HG02973 (cell line): ENCODE results near the gene GRID1.
"Not testable (repeated sequence)": the region's sequence is repeated elsewhere in the genome, so short reads cannot be mapped to it uniquely, and the experiment has no call there.

Experiments
- ATAC-seq: cut with Tn5 transposase; IDR thresholded peaks from one replicate; pipeline ENCODE4 v1.9.1; 2021; ENCODE audit warnings: moderate library complexity; ENCODE audit not compliant: unreplicated experiment

Gene GRID1

DNA sequence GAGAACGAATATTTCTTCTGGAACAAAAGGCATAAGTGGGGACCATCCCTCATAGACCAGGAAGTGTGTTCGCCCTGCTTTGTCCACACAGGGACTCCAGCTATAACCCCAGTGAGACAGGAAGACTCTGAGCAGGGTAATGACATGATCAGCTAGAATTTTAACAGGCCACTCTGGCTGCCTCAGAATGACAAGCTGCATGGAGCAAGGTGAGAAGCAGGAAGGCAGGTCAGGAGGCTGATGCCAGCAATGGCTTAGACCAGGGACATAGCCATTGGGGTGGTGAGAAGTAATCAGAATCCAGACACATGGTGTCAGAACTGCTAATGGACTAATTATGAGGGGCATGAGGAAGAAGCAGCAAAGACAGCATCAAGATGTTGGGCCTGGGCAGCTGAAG is 264.6 kb downstream of the GRID1 start:
- ATAC-seq: no peak

DNA sequence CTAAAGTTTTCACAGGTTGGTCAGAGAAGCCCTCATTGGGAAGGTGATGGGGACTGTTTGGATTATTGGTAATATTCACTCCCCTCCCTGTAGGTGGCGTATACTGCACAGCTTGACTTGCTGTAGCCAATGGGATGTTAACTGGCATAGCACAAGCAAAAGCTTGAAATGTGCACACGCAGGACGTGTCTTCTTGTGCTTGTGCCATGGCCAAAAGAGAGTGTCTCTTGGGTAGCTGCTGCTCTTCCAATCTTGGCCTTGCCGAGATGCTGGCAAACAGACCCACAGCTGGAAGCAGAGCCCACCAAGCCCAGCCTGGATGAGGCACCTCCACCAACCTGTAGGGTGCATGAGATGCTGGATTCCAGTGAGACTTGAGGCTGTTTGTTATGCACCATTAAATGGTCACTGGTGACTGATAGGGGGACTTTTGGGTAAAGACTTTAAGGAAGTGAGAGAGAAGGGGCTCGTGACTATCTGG is 266.0 kb downstream of the GRID1 start:
- peak; percentile 81 for ATAC-seq

DNA sequence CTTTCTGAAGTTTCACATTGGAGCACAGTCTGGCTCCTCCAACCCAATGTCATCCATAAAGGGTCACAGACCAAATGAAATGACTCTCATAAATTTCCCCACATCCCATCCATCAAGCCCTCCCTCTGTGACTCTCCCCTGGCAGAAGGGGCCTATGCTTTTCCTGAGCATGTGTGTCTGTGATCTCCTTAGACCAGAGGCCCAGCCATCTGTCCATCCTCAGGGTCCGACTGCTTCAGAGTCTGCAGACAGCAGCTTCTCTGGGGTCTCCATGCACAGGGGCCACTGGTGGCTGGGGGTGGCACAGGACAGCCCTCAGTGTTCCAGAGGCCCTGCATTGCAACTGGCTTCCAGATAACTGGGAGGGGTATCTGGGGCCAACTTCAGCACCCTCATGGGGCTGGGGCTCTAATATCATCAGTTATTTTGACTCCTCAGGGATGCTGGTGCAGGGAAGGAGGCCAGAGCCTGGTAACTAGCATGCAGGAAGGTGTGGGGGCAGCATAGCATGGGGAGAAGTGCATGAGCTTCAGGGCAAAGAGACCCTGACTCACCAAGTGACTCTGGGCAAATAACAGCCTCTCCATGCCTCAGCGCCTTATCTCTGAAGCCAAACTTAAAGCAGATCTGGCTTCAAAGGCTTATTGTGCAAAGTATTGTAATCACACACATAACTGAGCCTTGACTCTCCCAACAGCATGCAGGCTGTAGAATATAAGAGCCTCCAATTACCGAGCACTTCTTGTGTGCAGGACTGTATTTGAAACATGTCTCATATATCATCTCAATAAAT is 266.9 kb downstream of the GRID1 start:
- ATAC-seq: no peak

DNA sequence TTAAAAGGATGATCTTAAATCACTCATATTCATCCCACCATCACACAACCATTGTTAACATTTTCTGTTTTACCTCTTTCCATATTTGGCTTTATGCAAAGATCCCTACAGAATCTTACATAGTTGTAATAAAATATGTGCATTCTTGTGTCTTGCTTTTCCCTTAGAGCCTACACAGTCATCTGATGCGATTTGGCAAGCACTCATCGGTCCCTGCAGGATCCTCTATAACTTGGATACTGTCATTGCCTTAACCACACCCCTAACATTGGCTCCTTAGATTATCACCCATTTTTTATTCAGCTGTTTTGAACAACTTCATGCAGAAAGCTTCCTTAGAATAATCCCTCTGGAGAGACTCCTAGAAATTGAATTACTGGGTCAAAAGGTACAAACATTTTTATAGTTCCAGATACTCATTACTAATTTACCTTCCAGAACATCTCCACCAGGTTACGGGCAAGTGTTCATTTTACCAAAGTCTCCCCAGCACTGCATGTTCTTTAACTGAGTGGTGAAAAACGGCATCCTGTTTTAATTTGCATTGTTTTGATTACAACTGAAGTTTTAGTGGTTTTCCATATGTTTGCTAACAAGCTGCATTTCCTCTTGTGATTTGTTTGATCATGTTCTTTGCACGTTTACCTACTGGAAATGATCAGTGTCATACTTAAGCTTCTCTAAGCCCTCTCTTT is 268.3 kb downstream of the GRID1 start:
- ATAC-seq: no peak

DNA sequence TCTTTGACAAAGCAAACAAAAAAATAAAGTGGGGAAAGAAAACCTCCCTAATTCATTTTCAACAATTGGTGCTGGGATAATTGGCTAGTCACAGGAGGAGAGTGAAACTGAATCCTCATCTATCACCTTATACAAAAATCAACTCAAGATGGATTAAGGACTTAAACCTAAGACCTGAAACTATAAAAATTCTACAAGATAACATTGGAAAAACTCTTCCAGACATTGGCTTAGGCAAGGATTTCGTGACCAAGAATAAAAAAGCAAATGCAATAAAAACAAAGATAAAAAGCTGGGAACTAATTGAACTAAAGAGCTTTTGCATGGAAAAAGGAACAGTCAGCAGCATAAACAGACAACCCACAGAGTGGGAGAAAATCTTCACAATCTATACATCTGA is 271.5 kb downstream of the GRID1 start:
- ATAC-seq: not testable (repeated sequence)

DNA sequence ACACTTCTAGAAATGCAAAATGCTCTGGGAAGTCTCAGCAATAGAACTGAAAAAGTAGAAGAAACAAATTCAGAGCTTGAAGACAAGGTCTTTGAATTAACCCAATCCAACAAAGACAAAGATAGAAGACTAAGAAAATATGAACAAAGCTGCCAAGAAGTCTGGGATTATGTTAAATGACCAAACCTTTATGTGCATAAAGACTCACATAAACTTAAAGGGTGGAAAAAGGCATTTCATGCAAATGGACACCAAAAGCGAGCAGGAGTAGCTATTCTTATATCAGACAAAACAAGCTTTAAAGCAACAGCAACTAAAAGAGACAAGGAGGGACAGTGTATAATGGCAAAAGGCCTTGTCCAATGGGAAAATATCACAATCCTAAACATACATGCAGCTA is 274.3 kb downstream of the GRID1 start:
- not testable (repeated sequence) for ATAC-seq

DNA sequence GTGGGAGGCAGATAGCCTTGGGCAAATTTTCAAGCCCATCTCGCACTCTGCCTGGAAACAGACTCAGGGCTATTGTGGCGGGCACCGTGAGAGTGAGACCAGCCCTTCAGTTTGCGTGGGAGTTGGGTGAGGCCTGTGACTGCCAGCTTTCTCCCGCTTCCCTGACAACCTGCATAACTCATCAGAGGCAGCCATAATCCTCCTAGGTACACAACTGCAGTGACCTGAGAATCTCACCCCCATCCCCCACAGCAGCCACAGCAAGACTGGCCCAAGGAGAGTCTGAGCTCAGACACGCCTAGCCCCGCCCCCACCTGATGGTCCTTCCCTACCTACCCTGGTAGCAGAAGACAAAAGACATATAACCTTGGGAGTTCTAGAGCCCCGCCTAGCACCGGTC is 275.4 kb downstream of the GRID1 start:
- no peak for ATAC-seq

DNA sequence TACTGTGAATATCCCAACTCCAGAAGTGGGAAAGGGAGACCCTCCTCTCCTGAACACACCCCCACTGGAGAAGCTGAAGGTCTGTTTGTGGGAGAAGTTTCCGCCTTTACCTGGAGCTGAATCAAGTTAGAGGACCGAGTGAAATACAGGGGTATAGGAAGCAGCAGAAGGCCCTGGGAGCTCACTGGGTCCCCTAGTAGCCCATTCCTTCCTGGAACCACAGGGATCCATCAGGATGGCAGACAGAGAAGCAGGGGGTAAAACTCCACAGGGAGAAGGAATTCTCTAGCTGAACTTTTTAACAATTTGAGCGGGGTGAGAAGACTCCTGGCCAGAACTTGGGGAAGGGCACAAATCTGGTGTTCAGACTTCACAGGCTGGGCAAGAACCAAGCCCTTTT is 275.8 kb downstream of the GRID1 start:
- no peak for ATAC-seq

DNA sequence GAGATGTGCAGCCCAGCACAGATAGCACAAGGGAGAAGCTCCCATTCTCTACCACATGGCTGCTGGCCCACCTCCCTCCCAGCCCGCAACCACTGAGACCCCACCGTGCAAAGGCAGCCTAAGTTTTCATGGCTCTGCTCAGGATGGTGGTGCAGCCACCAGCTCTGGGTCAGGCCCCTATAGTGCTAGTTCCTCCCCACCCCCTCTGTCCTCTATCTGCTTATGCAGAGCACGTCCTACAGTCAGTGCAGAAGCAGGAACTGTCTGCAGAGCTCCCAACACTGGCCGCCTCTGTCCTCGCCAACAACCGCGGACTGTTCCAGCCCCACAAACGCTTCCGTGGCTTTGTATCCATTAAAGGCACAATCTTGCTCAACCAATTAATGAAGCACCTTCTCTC is 278.9 kb downstream of the GRID1 start:
- no peak for ATAC-seq

DNA sequence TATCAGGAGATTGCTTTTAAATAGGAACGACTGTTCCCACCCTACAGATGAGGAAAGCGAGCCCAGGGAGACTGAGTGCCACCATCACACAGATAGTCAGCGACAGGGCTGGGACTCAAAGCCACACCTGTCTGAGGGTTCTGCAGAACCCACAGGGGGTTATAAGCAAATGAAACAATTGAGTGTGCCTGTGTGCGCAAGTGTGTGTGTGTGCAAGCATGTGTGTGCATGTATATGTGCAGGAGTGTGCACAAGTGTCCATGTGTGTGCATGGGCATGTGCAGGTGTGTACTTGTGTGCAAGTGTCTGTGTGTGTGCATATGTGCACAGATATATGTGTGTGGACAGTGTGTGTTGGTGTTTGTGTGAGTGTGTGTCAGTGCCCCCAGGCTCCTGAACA is 280.2 kb downstream of the GRID1 start:
- ATAC-seq: no peak

DNA sequence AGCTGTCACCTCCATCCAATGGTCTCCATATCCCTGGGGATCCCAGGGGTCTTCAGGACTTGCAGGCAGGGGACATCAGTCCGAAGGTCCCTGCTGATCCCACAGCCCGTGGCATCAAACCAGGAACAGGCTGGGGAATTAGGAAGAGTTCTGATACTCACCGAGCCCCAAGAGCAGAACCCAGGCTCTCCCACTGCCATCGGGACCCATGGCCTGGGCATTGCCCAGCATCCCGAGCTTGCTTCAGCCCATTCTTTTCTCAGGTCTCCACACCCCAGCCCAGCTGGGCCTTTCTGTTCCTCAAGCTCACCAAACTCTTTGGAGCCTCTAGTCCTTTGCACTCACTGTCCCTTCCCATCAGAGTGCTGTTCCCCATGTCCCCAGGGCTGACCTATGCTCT is 280.9 kb downstream of the GRID1 start:
- no peak for ATAC-seq

DNA sequence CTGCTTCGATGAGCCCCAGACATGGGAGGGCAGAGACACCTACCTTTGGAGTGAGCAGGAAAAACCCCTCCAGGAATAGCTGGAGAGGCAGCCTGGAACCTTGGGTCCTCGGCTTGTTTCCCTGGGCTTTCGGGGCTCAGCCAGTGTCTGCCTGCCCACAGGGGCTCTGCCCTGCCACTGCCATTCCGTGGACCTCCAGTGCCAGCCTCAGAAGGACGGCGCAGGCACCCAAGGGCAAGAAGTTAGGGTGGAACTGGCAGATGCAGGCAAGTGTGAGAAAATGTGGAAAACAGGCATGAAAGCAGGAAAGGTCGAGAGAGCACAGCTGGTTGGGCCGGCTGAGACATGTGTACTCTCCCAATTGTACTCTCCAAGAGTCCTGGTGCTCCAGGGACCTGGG is 281.5 kb downstream of the GRID1 start:
- ATAC-seq: no peak

DNA sequence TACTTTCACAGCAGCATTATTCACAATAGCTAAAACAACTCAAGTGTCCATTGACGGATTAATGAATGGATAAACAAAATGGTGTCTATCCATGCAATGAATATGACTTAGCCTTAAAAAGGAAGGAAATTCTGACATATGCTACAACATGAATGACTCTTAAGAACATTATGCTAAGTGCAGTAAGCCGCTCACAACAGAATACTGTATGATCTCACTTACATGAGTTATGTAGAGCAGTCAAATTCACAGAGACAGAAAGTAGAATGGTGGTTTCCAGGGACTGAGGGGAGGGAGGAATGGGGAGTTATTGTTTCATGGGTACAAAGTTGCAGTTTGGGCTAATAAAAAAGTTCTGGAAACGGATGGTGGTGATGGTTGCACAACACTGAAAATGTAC is 282.0 kb downstream of the GRID1 start:
- ATAC-seq: no peak

DNA sequence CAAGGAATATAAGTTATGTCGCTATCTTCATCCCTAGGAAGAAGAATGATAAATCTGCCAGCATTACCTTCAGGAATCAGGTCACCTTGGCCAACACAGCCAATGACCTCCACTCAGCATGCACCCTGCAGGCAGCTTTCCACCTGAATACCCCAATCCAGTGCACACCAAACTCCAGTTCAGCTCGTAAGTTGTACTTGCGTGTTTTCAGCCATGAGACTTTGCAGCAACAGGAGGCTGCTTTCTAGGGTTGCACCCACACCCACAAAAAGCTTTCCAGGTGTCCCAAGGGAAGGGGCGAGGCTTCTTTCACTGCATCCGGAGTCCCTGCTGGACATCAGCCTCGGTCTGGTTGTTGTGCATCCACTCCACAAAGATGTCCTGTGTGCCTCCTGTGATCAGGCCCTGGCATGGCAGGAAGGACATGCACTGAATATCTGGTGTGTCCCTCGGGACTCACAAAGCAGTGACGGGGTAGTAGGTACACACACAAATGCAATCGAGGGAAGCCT is 282.9 kb downstream of the GRID1 start:
- ATAC-seq: no peak

DNA sequence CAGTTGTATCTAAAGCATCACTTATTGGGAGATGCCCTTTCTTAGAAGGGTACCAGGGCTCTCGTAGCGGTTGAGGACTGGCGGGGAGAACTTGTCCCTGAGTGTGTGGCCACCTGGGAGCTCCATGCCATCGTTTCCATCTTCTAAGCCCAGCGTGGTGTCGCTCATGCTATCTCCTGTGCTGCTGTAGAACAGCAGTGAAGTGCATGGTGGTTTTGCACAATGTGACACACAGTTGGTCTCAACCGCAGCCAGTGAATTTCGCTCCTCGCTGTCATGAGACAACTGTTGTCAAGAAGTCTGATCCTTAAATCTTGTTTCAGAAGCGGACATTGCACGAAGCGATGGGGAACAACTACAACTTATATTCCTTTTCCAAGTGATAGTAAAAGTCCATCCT is 283.4 kb downstream of the GRID1 start:
- no peak for ATAC-seq

DNA sequence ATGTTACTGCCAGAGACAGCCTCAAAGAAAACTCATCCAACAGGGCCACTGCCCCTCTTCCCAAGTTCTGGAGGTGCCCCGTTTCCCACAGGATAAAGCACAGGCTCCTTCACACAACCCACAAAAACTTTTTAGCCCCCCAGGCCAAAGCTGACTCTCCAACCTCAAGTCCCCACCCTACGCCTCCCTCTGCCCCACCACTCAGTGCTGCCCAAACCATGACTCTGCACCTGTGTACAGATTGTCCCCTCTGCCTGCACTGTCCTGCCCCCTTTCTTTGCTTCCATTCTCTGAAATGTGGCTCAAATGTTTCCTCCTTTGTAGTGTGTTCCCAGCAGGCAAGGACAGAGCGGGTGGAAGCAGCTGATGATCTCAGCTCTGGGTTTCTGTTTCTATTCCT is 284.0 kb downstream of the GRID1 start:
- ATAC-seq: no peak

DNA sequence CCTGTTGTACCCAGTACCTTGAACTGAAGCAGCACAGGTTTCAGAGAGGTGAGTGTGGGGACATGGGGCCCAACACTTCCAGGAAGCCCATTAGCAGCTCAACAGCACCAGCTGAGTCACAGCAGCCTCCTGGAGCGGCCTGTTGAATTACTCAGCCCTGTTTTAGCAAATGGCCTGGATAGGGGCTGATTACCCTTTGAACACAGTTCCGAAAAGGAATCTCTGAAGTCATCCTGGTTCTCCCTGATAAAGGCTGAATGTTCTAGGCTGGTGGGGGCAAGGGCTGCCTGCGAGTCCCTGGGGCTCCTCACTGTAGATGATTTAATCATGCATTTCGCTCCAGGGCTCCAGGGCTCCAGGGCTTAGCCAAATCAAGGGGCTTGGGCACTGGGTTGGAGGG is 287.5 kb downstream of the GRID1 start:
- ATAC-seq: no peak

DNA sequence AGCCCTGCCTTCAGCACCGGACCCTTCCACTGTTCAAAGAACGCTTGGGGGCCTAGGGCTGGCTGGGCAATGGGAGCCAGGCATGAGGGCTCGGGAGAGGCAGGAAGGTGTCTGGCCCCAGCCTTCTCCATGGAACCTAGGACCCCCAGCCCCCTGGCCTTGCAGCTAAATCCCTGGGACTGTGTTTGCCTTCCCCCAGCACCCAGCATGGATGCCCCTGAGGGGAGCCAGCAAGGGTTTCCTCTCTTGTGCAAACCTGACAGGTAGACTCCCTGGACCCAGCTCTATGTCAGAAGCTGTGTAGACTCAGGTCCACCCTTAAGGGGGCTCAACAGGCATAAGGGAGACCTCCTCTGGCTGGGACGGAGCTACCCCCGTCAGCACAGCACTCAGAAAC is 288.0 kb downstream of the GRID1 start:
- no peak for ATAC-seq

DNA sequence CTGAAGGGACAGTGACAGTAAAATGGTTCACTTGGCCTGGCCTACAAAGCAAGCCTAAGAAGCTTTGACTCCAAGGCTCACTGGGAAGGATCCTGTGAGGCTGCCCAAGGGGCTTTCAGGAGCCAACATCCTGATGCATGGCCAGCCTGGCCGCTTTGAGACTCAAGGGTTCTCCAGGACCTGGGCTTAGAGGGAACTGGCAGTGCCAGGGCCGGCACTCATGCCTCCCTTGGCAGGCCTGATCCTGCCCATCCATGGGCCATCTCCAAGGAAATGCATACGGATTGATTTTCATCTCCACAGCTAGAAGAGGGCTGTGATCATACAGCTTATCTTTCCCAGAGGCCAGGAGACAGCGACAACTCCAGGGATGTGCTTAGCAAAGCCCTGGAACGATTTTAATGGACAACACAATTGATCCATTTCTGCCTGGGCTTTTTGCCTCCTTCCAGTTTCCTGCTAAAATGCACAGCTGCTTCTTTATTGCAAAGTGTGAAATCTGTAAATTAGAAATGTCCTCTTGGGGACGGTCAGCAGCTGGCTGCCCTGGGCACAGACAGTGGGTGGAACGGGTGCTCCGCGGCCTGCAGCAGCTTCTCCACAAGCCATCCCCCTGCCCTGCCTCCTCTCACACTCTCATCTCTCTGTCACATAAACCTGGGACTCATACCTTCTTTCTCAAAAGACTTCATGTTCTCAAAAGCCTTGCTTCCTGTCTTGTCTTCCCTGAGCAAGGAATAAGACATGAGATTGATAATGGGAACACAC is 288.5 kb downstream of the GRID1 start:
- no peak for ATAC-seq

DNA sequence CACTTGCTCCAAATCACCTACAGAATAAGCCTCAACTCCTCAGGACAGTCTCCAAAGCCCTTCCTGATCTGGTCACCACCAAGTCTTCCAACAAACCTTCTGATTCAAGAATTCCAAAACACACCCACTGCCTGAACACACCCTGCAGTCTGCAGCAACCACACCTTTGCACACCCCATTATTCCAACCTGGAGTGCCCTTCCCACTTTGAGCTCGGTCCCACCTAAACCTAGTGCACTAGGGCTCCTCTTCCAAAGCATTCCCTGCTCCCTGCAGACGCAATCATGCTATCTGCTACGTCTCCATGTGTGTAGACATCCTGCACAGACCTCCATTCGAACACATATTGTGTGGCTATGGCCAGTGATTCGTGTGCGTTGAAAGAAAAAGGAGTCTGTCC is 289.3 kb downstream of the GRID1 start:
- no peak for ATAC-seq

DNA sequence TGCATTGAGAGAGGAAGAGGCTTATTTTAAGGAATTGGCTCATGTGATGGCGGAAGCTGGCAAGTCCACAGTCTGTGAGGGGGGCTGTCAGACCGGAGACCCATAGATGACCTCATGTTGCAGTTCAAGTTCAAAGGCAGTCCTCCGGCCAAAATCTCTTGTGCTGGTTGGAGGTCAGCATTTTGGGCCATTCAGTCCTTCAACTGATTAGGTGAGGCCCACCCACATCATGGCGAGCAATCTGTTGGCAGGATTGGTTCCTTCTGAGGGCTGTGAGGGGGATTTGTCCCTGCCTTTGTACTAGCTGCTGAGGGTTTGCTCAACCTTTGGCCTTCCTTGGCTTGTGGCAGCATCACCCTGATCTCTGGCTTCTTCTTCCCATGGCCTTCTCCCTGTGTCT is 290.1 kb downstream of the GRID1 start:
- not testable (repeated sequence) for ATAC-seq

DNA sequence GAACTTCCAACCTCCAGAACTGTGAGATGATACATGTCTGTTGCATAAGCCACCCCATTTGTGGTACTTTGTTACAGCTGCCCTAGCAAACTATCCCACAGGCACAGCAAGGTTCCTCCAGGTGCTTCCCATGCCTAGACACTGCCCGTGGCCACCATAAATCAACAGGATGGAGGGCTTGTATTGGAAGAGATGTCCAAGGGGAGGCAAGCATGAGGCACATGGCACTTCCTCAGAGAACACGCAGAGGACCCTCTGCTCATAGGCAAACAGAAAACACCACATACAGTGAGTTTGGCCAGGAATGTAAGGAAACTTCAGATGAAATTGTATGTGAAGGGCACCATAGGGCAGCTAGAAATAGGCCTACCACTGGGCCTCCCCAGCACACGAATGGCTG is 291.1 kb downstream of the GRID1 start:
- no peak for ATAC-seq
